Neural progenitor cell (in vitro differentiated cells): Measurements from ENCODE around the gene PHLDA1. TPM values are rescaled to one million over a fixed set of nuclear protein-coding genes. Genes with fewer than 3 reads are reported as not detected.

Experiments
- DNase-seq: peaks from one replicate; pipeline ENCODE4 v3.0.0-alpha.2; 2016; ENCODE audit warnings: low spot score
- H2AFZ ChIP-seq: fragments of 200-600 bp; sonication (generic); replicated peaks from 2 replicates; pipeline ENCODE4 v1.6.1; 2016; ENCODE audit warnings: antibody characterized with exemption
- H3F3A ChIP-seq: fragments of 200-600 bp; sonication (generic); 2 replicates; pipeline ENCODE4 v1.6.1; 2016; ENCODE audit warnings: antibody characterized with exemption, low read depth
- H3K27ac ChIP-seq: fragments of 200-600 bp; sonication (generic); 2 replicates; pipeline ENCODE4 v1.5.1; 2016; ENCODE audit warnings: mild to moderate bottlenecking
- H3K27me3 ChIP-seq: fragments of 200-600 bp; sonication (generic); 2 replicates; pipeline ENCODE4 v1.6.1; 2016; ENCODE audit warnings: mild to moderate bottlenecking, moderate library complexity
- H3K36me3 ChIP-seq: fragments of 200-600 bp; sonication (generic); 2 replicates; pipeline ENCODE4 v1.5.1; 2016
- H3K4me1 ChIP-seq: fragments of 200-600 bp; sonication (generic); 2 replicates; pipeline ENCODE4 v1.6.1; 2016; ENCODE audit warnings: mixed run types
- H3K4me2 ChIP-seq: fragments of 200-600 bp; sonication (generic); 2 replicates; pipeline ENCODE4 v1.6.1; 2016
- H3K4me3 ChIP-seq: fragments of 200-600 bp; sonication (generic); 2 replicates; pipeline ENCODE4 v1.5.1; 2016
- H3K79me2 ChIP-seq: fragments of 200-600 bp; sonication (generic); 2 replicates; pipeline ENCODE4 v1.6.1; 2016; ENCODE audit warnings: low read depth
- H3K9ac ChIP-seq: fragments of 200-600 bp; sonication (generic); 2 replicates; pipeline ENCODE4 v1.6.1; 2016
- H3K9me3 ChIP-seq: fragments of 200-600 bp; sonication (generic); 2 replicates; pipeline ENCODE4 v1.5.1; 2016; ENCODE audit warnings: low read depth
- H4K20me1 ChIP-seq: fragments of 200-600 bp; sonication (generic); 2 replicates; pipeline ENCODE4 v1.6.1; 2016; ENCODE audit warnings: low read depth
- H3K27ac Mint-ChIP-seq: 3 replicates; pipeline ENCODE4 v1.8.0; 2021; ENCODE audit warnings: mixed read lengths
- H3K27me3 Mint-ChIP-seq: 2 replicates; pipeline ENCODE4 v1.8.0; 2022; ENCODE audit warnings: low read depth, mild to moderate bottlenecking, inconsistent platforms, moderate library complexity, mixed read lengths; ENCODE audit not compliant: insufficient read depth
- H3K36me3 Mint-ChIP-seq: 3 replicates; pipeline ENCODE4 v1.8.0; 2021; ENCODE audit warnings: mixed read lengths
- H3K4me1 Mint-ChIP-seq: 3 replicates; pipeline ENCODE4 v1.8.0; 2021; ENCODE audit warnings: mixed read lengths
- H3K4me3 Mint-ChIP-seq: 3 replicates; pipeline ENCODE4 v1.8.0; 2021; ENCODE audit warnings: mild to moderate bottlenecking, moderate library complexity, mixed read lengths
- H3K9me3 Mint-ChIP-seq: 3 replicates; pipeline ENCODE4 v1.8.0; 2020; ENCODE audit warnings: mixed read lengths
- EZH2 ChIP-seq: fragments of 200-600 bp; sonication (generic); IDR thresholded peaks from 2 replicates; pipeline ENCODE4 v1.6.1; 2017; ENCODE audit warnings: antibody characterized with exemption, mild to moderate bottlenecking, moderate library complexity
- EZH2phosphoT487 ChIP-seq: fragments of 200-600 bp; sonication (generic); IDR thresholded peaks from 2 replicates; pipeline ENCODE4 v1.6.1; 2017; ENCODE audit warnings: antibody characterized with exemption
- total RNA-seq: library from RNA; depleted of rRNA; stranded (reverse); fragments of >200 nt; gene quantifications from 2 replicates; pipeline ENCODE4 v1.2.3, GENCODE V29; 2015; ENCODE audit warnings: low replicate concordance
- TF ChIP-seq, protein P1 (sequence below): fragments of 200-600 bp; sonication (generic); IDR thresholded peaks from 2 replicates; pipeline ENCODE4 v1.5.1; 2017; ENCODE audit warnings: antibody characterized with exemption, mild to moderate bottlenecking

The PHLDA1 gene
- total RNA-seq, 1 donor from 2014 or later, result 1.1 TPM

- no peak for DNase-seq
- Histone ChIP-seq H3F3A (peaks cover 9% of the 10 kb centered on the region), H4K20me1 (peaks cover 60% of the 10 kb centered on the region), H2AFZ (no peak overlapping the region), H3K4me2 (no peak overlapping the region), H3K27ac (no peak overlapping the region), H3K9ac (no peak overlapping the region), H3K4me1 (no peaks in the 10 kb centered on the region), H3K27me3 (no peaks in the 10 kb centered on the region), H3K36me3 (peaks cover 57% of the 10 kb centered on the region), H3K9me3 (no peaks in the 10 kb centered on the region), H3K4me3 (no peak overlapping the region), H3K79me2 (peaks cover 75% of the 10 kb centered on the region)
- Mint-ChIP-seq H3K4me3 (no peak overlapping the region), H3K27me3 (no peaks in the 10 kb centered on the region), H3K36me3 (peaks cover 46% of the 10 kb centered on the region), H3K4me1 (no peaks in the 10 kb centered on the region), H3K9me3 (no peaks in the 10 kb centered on the region), H3K27ac (no peak overlapping the region)
- TF ChIP-seq EZH2phosphoT487 (no peak), EZH2 (no peak)
- TF ChIP-seq, protein P1, sequence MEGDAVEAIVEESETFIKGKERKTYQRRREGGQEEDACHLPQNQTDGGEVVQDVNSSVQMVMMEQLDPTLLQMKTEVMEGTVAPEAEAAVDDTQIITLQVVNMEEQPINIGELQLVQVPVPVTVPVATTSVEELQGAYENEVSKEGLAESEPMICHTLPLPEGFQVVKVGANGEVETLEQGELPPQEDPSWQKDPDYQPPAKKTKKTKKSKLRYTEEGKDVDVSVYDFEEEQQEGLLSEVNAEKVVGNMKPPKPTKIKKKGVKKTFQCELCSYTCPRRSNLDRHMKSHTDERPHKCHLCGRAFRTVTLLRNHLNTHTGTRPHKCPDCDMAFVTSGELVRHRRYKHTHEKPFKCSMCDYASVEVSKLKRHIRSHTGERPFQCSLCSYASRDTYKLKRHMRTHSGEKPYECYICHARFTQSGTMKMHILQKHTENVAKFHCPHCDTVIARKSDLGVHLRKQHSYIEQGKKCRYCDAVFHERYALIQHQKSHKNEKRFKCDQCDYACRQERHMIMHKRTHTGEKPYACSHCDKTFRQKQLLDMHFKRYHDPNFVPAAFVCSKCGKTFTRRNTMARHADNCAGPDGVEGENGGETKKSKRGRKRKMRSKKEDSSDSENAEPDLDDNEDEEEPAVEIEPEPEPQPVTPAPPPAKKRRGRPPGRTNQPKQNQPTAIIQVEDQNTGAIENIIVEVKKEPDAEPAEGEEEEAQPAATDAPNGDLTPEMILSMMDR, result no peak
Observed at GRCh38 chr12:76057326-76057725, 25.8 kb upstream of the PHLDA1 start.

- Histone ChIP-seq H3K27ac (no peak overlapping the region), H3K9ac (no peak overlapping the region), H3K79me2 (peaks cover 63% of the 10 kb centered on the region), H3F3A (peaks cover 8% of the 10 kb centered on the region), H3K4me2 (no peak overlapping the region), H4K20me1 (peaks cover 54% of the 10 kb centered on the region), H3K9me3 (no peaks in the 10 kb centered on the region), H3K4me3 (no peak overlapping the region), H3K4me1 (no peaks in the 10 kb centered on the region), H2AFZ (no peak overlapping the region), H3K27me3 (no peaks in the 10 kb centered on the region), H3K36me3 (peaks cover 67% of the 10 kb centered on the region)
- H3K36me3 Mint-ChIP-seq, result peaks cover 44% of the 10 kb centered on the region
- no peaks in the 10 kb centered on the region for H3K4me1 Mint-ChIP-seq
- no peaks in the 10 kb centered on the region for H3K9me3 Mint-ChIP-seq
- no peak for DNase-seq
- no peak overlapping the region for H3K4me3 Mint-ChIP-seq
- no peak overlapping the region for H3K27ac Mint-ChIP-seq
- TF ChIP-seq, protein P1, result no peak
- TF ChIP-seq EZH2 (no peak), EZH2phosphoT487 (no peak)
- no peaks in the 10 kb centered on the region for H3K27me3 Mint-ChIP-seq
Observed at GRCh38 chr12:76055393-76055792, 23.8 kb upstream of the PHLDA1 start.

GRCh38 chr12:76049575-76050251 is 18.1 kb upstream of the PHLDA1 start:
- peaks cover 28% of the 10 kb centered on the region for H3K36me3 Mint-ChIP-seq
- no peaks in the 10 kb centered on the region for H3K27me3 Mint-ChIP-seq
- H3K36me3 ChIP-seq, result peaks cover 63% of the 10 kb centered on the region
- no peak overlapping the region for H2AFZ ChIP-seq
- H3K9me3 ChIP-seq, result no peaks in the 10 kb centered on the region
- no peak overlapping the region for H3K9ac ChIP-seq
- H3K9me3 Mint-ChIP-seq, result no peaks in the 10 kb centered on the region
- no peaks in the 10 kb centered on the region for H3K4me1 ChIP-seq
- H3K4me3 Mint-ChIP-seq, result no peak overlapping the region
- H3K27me3 ChIP-seq, result no peaks in the 10 kb centered on the region
- H3F3A ChIP-seq, result peaks cover 21% of the 10 kb centered on the region
- TF ChIP-seq EZH2 (no peak), EZH2phosphoT487 (no peak)
- TF ChIP-seq, protein P1, result no peak
- no peak overlapping the region for H3K27ac ChIP-seq
- H3K4me2 ChIP-seq, result no peak overlapping the region
- H3K4me3 ChIP-seq, result no peak overlapping the region
- peaks cover 20% of the 10 kb centered on the region for H4K20me1 ChIP-seq
- DNase-seq, result no peak
- no peaks in the 10 kb centered on the region for H3K4me1 Mint-ChIP-seq
- peaks cover 14% of the 10 kb centered on the region for H3K79me2 ChIP-seq
- H3K27ac Mint-ChIP-seq, result no peak overlapping the region
